GM12872 (cell line): Measurements from ENCODE around the gene PROP1.

Experiments used
- TF ChIP-seq, protein P1 (sequence below): IDR thresholded peaks from 3 replicates; pipeline ENCODE4 v1.5.1; 2011; ENCODE audit warnings: low read depth, mild to moderate bottlenecking, low read length, moderate library complexity; ENCODE audit not compliant: insufficient read depth

Gene PROP1

DNA sequence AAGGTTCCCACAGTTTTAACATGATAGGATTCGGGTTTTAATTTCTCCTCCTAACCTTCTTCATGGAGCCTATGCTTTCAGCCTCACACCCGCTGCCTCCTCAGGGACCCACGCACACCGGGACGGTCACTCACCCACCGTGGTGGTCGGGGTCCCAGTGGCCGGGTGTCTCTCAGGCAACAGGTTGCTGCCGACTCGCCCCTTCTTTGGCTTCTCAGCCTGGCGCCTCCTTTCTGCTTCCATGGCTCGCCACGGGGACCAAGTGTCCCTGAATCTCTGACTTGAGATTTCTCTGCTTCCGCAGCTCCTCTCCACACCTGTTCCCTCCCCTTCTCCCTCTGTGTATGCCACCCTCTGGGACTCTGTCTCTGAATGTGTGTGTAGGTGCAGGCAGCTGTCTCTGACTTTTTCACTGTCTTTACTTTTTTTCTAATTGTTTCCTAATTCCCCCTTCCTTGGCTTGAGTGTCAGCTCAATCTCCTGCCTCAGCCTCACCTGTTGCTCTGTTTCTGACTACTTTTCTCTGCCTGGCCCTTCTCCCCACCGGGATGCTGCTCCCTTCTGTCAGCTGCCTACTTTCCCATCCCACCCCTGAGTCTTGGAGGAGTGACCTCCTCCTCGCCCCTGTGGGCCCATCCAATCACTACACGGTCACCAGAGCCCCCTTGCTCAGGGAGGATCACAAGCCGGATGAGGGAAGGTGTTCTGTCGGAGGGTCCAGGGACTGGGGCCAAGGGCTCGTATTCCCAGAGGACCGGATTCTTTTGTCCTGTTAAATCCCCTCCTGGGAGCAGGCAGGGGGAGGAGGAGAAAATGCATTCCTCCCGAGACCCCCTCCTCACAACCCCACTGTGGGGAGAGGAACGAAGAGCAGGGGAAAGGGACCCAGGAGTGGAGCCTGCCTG is at the start of gene PROP1:
Gene PROP1 (minus strand): TSS at position 552 of the 905 bp plus-strand sequence. CDS start 309 bp downstream, at position 243.
- TF ChIP-seq, protein P1, sequence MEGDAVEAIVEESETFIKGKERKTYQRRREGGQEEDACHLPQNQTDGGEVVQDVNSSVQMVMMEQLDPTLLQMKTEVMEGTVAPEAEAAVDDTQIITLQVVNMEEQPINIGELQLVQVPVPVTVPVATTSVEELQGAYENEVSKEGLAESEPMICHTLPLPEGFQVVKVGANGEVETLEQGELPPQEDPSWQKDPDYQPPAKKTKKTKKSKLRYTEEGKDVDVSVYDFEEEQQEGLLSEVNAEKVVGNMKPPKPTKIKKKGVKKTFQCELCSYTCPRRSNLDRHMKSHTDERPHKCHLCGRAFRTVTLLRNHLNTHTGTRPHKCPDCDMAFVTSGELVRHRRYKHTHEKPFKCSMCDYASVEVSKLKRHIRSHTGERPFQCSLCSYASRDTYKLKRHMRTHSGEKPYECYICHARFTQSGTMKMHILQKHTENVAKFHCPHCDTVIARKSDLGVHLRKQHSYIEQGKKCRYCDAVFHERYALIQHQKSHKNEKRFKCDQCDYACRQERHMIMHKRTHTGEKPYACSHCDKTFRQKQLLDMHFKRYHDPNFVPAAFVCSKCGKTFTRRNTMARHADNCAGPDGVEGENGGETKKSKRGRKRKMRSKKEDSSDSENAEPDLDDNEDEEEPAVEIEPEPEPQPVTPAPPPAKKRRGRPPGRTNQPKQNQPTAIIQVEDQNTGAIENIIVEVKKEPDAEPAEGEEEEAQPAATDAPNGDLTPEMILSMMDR: no peak

DNA sequence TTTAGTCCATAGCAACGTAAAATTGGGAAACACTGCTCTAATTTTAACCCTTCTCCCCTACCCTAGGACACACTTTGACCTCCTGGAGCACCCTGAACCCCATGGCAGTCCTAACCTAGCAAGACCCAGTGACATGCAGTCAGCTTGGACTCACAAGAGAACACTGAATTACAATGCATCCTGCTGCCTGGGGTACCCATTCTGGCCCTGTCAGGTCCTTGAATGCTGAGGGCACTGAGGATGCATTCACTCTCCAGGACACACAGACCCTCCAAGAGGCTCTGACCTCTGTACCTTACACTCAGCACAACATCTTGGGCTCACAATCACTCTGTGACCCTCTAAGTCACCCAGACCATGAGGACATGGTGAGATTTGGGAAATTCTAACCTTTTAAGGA is 1.8 kb upstream of the PROP1 start:
- TF ChIP-seq, protein P1: no peak

DNA sequence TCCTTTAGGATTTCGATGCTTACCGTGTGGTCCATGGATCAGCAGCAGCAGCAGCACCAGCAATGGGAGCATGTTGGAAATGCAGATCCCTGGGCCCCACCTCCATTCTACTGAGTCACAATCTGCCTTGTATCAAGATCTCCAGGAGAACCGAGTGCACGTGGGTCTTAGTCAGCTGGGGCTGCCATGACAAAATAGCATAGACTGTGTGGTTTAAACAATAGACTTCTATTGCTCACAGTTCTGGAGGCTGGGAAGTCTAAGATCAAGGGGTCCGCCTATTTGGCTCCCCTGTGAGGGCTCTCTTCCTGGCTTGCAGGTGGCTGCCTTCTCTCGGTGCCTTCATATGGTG is 1.3 kb upstream of the PROP1 start:
- TF ChIP-seq, protein P1: no peak

- TF ChIP-seq, protein P1: no peak
Observed at GRCh38 chr5:177996660-177997318, 747 bp upstream of the PROP1 start.

DNA sequence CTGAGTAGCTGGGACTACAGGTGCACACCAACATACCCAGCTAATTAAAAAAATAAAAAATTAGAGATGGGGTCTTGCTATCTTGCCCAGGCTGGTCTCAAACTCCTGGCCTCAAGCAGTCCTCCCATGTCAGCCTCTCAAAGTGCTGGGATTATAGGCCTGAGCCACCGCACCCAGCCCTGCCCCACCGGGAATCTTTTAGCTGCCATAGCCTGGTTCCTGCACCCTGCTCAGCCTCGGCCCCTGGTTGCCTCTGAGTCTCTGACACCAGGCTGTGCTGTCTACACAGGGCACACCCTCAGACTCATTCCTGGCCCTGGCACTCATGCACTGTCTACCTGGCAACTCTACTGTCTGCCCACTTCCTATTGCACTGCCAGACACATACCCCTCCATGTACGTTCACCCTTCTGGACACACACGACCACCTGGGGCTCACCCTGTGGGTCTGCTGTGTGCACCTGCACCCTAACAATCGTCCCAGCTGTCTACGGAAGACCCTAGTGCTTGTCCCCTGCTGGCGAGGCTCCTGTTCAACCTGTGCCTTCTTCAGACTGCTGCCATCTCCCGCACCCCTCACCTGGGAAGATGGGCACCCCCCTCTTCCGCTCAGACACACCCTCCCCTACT is 1.4 kb downstream of the PROP1 start:
- TF ChIP-seq, protein P1: no peak

GRCh38 chr5:177994063-177994462 is 2.0 kb downstream of the PROP1 start:
- TF ChIP-seq, protein P1: no peak

- TF ChIP-seq, protein P1: no peak
Observed at GRCh38 chr5:177992466-177992865, 3.6 kb downstream of the PROP1 start.
